NCI-H524 (cell line): Measurements from ENCODE around the gene COL5A3.
"Not testable (repeated sequence)": the region's sequence is repeated elsewhere in the genome, so short reads cannot be mapped to it uniquely, and the experiment has no call there.

Experiments
- DNase-seq, 2 experiments: peaks; one replicate each; lab custom pipeline; 2025; lab: John Stamatoyannopoulos, UW

Gene COL5A3

DNA sequence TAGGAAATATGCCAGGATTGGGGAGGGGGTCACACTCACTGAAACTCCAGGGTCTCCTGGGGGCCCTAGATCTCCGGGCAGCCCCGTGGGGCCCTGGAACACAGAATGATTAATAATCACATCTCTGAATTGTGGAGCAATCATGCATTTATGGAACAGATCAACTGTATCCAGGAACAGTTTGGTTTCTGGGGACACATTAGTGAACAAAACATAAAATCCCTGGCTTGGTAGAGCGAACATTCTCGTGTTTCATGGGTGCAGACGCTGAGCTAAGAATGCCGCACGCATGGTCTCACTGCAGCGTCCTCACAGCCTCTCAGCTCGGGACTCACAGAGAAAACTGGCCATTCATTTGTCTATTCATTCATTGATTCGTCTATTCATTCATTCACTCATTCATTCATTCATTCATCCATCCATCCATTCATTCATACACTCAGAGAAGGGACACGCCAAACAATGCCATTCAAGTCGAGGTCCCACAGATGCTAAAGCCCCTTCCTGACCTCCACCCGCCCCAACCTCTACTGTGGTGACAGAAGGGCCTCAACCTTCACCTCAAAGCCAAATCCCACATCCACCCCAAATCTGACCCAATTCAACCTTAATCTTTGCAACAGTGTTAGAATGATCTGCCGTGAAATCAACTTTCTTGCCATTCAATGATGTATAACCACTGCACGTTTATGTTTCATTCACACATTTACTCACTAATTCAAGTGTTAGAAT, 39.0 kb downstream of the COL5A3 start:
- DNase-seq: no peak

DNA sequence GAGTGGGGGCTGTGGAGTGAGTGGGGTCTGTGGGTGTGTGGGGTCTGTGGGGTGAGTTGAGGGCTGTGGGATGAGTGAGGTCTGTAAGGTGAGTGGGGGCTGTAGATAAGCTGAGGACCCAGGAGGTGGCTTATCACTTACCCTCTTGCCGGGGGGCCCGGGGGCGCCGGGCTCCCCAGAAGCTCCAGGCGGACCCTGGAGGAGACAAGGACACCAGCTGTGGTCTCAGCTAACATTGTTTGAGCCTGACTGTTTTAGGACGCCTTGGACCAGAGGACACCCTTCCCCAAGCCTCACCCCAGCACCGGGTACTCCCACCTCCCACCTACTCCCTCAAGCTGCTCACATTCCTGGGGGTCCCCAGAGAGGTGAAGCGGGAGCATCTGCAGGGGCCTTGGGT, 39.8 kb downstream of the COL5A3 start:
- no peak for DNase-seq

DNA sequence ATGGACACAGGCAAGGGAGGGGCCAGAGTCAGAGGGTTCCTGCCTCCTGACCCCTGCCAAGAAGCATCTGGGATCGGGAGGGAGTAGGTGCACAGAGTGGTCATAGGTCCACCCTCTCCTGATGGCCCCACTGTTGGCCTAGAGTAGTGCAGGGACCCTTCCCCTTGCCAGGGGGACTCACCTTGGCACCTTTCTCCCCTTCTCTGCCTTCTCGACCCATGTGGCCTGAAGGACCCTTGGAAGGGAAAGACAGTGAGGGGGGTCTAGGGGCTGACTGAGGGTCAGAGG, 40.7 kb downstream of the COL5A3 start:
- no peak for DNase-seq

DNA sequence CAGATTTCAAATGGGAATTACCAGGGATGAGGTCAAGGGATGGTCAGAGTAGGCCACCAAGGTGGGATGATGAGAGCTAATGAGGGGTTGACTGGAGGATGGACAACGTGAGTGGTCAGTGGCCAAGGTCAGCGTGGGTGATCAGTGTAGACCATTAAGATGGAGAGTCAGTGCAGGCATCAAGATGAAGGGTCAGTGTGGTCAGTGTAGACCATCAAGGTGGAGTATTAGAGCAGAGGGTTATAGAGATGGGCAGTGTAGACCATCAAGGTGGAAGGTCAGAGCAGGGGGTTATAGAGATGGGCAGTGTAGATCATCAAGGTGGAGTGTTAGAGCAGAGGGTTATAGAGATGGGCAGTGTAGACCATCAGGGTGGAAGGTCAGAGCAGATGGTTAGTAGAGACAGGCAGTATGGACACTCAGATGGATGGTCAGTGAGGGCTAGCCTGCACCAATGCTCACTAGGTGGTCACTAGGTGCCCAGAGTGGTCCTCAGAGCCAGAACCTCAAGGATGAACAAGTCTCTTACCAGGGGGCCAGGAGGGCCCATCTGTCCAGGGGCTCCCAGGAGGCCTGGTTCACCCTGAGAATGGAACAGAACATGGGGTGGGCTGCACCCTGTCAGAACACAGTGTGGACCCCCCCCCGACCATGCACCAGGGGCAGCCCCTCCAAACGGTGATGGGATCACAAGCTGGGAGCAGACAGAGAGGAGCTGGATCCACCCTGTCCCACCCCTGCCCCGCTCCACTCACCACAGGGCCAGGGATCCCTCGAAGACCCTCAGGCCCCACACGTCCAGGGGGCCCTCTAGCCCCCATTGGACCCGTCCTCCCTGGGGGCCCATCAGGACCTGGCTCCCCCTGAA, 41.2 kb downstream of the COL5A3 start:
- DNase-seq: no peak

DNA sequence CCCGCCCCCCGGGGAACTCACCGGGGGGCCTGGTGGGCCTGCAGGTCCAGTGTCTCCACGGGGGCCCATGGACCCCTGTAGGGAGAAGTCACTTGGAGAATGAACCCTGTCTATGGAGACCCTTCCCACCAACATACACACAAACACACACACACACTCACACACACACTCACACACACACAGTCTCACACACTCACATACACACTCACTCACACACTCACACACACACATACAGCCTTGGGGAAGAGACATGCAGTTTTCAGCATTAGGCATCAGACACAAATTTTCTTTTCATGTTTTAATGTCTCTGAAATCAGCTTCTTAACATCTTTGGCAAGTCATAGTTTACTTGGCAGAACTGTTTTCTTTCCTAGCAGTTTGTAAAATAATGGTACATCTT, 43.0 kb downstream of the COL5A3 start:
- no peak for DNase-seq

DNA sequence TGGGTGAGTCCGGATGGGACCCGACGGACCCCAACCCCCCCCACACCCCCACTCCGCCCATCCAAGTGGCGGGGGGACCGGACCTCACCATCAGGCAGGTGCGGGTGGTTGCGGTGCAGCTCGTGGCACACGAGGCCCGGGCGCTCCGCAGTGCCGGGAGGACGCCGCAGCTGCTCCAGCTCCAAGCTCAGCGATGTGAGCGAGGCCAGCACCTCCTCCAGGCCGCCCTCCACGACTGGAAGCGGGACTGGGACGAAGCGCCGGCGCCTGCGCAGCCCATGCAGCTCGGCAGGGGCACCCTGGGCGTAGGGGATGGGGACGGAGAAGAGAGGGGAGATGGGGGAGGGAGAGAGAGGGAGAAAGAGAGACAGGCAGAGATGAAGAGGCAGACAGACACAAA, 43.9 kb downstream of the COL5A3 start:
- no peak for DNase-seq

DNA sequence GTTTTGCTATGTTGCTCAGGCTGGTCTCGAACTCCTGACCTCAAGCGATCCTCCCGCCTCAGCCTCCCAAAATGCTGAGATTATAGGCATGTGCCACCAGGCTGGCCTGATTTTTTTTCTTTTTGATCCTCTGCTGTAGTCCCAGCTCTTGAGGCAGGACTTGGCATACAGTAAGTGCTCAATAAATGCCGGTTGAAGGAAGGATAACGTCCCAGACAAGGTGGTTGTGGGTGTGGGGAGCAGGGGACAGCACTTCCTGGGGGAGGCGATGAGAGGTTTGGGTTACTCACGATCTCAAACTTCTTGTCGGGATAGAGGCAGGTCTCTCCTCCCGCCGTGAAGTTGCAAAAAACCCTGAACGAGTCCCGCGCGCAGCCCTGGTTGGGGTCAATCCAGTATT, 44.3 kb downstream of the COL5A3 start:
- no peak for DNase-seq

DNA sequence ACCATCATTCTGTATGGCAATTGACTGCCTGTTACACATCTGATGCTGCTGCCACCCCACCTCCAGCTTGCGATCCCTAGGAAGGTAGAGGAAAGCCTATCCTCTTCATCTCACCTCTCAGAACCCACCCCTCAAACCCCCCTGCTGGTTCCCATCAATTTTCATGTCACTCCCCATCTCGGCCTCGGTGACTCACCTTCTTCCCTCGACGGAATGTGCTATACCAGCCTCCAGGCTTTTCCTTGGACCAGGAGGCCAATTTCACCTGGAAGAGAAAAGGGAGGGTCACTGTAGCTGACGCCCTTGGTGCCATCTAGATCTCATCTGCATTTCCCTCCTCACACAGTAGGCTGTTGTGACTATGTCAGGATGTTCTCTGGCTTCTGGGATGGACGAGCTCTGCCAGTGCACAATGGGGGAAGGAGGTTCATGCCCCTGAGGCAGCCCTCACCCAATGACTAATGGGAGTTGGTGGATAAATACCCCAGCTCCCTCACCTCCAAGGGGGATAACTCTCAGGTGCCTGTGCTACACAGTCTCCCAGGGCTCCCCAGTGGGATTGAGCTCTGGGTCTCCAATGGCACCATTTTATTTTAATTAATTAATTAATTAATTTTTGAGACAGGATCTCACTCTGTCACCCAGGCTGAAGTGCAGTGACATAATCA, 47.5 kb downstream of the COL5A3 start:
- DNase-seq: no peak

DNA sequence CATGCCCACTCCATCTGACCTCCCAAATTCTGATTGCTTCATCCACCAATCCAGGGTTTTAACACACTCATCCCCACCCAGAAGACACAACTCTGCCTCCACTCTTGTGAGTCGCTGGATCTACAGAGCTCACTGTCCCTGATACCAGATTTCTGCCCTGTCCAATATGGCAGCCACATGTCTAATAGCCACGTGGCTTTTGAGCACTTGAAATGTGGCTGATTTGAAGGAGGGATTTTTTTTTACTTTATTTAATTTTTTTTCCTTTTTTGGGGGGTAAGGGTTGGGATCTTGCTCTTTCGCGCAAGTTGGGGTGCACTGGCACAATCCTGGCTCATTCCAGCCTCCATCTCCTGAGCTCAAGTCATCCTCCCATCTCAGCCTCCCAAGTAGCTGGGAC, 49.2 kb downstream of the COL5A3 start:
- no peak for DNase-seq

DNA sequence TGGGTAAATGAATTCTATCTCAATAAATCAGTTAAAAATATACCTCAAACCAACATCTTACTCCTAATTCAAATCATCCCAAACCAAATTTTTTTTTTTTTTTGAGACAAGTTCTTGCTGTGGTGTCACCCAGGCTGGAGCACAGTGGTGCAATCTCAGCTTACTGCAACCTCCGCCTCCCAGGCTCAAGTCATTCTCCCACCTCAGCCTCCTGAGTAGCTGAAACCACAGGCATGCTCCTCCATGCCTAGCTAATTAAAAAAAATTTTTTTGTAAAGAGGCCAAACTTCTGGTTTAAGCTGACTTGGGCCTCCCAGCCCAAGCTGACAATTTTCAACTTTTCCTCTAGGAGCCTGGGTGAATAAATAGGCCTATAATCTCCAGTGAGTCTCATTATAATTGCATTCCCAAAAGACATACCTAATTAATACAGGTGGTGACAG, 51.9 kb downstream of the COL5A3 start:
- no peak for DNase-seq

DNA sequence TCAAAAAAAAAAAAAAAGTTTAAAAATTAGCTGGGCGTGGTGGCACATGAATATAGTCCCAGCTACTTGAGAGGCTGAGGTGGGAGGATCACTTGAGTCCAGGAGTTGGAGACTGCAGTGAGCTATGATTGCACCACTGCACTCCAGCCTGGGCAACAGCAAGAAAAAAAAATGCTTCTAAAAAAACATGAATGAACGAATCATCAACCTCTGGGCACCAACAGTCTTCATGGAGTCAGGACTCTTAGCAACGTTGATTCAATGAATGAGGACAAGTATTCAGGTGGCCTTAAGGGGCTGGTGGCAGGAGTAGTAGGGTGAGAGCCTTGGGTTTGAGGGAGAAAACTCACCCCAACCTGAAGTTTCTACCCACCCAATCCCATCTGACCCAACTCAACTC, 53.3 kb downstream of the COL5A3 start:
- no peak for DNase-seq

DNA sequence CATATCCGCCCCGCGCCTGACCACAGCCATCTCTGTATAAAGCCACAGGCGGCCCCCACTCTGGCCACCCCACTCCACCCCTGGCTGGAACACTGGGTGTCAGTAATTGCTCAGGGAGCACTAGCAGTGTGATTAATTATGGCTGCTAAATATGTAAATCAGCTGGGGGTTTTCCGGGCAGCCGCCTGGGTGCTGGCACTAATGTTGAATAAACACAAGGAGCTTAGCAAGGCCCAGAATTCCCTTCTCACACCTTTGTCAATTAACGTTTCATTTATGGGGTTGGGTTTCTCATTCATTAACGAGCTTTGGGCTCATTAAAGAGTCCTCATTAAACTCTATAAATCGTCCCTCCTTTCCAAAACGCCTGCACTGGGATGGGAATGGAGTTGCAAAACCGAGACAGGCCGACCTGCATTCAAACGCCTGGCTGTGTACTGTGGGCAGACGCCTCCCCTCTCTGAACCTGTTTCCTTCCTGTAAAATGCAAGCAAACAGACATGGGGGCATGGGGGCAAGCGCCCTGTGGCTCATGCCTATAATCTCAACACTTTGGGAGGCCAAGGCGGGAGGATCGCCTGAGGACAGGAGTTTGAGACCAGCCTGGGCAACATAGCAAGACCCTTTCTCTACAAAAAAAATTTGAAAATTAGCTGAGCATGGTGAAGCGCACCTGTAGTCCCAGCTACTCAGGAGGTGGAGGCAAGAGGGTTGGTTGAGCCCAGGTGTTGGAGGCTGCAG, 56.3 kb downstream of the COL5A3 start:
- no peak for DNase-seq

DNA sequence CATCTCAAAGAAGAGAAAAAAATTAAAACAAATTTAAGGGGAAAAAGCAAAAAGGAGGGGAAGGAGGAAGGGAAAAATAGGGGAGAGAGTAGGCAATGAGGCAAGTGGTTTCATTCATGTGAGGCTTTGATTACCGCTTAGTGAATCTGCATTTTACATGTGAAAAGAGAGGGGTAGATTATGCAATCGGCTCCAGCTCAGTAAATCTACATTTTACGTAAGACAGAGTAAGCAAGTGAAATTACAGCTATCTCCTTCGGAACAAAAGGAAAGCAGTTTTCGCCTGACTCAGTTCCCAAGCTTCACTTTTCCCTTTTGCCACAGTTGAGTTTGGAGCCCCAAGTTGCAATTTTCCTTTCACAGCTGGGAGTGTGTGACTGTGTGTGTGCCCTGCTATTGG, 58.0 kb downstream of the COL5A3 start:
- no peak for DNase-seq

DNA sequence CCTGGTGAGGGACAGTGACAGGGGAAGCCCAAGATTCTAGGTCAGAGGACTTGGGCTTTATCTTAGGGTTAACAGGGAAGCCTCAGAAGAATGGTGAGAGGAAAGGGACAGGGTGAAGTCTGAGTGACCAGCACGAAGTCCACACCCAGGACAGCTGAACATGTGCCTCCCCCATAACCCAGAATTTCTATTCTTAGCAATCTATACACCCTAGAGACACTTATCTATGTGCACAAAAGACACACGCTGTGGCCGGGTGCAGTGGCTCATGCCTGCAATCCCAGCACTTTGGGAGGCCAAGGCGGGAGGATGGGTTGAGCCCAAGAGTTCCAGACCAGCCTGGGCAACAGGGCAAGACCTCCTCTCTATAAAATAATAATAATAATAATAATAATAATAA, 62.9 kb downstream of the COL5A3 start:
- DNase-seq: no peak

DNA sequence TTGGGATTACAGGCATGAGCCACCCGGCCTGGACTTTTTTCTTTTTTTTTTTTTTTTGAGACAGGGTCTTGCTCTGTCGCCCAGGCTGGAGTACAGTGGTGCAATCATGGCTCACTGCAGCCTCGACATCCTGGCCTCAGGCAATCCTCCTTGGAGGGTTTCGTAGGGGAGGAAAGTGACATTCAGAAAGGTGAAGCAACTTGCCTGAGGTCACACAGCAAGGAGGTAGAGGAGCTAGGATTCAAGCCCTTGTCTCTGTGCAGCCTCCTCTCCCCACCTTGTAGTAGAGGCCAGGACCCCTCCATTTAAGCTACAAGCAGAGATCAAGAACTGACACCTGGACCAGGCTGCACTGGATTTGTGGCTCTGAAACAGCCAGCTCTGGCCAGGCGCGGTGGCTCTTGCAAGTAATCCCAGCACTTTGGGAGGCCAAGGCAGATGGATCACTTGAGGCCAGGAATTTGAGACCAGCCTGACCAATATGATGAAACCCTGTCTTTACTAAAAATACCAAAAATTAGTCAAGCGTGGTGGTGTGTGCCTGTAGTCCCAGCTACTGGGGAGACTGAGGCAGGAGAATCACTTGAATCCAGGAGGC, 63.7 kb downstream of the COL5A3 start:
- DNase-seq: not testable (repeated sequence)

DNA sequence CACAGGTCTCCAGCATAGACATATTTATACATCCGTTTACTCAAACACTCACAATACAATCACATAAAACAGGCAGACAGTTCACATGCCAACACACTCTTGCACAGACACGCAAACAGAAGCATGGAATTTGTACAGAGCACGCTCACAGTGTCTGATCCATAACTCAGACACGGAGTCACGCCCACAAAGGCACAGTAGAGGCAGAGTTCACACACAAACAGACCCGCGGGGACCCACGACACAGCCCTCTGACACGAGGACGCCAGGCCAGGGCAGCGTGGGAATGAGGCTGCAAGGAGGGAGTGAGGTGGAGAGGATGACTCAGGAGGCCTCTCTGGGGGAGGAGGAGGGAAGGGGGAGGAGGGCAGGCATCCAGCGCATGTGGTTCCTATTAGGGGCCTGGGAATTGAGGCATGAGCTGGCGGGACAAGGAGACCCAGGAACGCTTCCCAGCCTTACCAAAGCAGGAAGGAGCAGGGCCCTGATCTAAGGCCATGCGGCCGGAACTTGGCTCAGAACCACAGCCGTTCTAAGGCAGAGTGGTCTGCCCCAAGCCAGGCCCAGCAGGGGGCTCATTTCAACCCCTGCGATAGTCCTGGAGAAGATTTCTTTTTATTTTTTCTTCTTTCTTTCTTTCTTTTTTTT, 64.9 kb downstream of the COL5A3 start:
- no peak for DNase-seq

DNA sequence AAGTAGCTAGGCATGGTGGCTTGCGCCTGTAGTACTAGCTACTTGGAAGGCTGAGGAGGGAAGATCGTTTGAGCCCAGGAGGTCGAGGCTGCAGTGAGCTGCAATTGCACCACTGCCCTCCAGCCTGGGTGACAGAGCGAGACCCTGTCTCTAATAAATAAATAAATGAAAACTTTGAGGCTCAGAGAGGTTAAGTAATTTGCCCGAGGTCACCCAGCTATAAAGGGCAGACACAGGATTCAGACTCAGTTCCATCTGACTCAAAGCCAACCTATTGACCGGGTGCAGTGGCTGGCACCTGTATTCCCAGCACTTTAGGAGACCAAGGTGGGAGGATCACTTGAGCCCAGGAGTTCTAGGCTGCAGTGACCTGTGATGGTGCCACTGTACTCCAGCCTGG, 66.6 kb downstream of the COL5A3 start:
- DNase-seq: no peak

DNA sequence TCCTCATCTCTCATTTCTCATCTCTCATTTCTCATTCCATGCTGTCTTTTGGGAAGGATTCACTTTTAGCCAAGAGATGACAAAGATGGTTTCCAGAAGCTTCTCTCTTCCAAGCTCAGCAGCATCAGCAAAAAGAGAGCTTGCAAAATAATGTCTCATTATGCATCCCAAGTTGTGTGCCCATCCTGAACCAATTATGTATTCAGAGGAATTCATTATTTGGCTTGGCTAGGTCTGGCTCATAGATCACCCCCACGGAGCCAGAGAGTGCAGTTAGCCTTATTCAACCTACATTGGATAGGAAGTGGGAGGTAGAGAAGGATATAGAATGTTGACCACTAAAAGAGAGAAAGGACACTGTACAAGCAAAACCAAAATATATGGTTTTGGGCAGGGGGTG, 68.6 kb downstream of the COL5A3 start:
- DNase-seq: no peak

DNA sequence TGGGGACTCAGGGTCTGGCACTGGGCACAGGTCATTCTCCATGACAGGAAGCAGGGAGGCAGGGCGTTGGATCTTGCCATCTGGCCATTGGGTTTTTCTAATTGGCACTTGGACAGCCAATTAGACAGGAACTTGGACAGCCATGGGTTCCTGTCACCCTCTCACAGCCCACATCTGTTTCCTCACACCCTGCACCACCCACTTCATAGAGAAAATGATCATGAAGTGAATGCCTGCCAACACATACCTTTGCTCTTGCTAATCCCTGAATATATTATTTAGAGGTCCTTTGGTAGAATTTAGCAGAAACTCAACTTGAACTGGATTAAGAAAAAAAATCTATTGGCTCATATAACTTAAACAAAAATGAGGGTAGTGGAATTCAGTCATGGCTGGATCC, 69.1 kb downstream of the COL5A3 start:
- DNase-seq: no peak

DNA sequence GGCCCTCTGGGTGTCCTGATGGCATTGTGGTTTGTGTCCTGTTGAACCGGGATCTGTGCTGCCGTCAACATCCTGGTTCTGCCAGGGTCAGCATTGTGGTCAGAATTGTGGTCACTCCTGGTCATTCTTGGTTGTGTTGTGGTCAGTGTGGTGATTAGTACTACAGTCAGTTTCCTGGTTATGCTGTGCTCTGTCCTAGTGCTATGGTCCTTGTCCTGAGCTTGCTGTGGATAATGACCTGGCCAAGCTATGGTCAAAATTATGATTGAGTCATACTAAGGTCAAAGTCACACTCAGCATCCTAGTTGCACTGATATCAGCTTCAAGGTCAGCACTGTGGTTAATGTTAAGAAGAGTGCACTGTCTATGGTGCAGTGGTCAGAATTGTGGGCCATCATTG, 69.5 kb downstream of the COL5A3 start:
- no peak for DNase-seq

DNA sequence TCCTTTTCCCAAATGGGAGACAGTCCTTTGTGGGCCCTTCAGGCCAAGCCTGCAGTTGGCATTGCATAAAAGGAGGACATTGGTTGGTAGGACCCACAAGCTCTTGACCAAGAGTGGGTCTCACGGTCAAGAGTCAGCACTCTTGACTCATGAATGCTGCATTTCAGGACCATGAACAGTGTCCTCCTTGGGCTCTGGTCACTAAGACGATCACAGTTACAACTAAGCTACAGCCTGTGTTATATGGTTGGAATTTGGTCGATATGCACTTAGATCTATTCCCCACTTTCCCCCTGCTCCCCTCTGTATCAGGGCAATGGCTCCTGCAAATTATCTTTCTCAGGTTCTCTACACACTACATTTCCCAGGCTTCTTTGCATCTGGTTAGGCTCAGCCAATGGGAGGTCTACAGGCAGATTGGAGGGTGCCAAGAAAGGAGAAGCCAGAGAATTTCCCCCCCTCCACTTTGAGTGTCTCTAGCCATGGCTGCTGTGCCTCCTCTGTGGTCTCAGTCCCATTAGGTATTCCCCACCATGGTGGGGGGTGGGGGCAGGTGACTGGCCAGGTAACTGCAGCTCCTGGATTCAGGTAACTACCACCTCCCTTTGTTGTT, 70.9 kb downstream of the COL5A3 start:
- DNase-seq: no peak
